Kidney capillary endothelial cell (primary cell): Measurements from ENCODE around the gene THEM4.
"Not testable (repeated sequence)": the region's sequence is repeated elsewhere in the genome, so short reads cannot be mapped to it uniquely, and the experiment has no call there.

Source experiments
- DNase-seq: peaks from one replicate; pipeline ENCODE4 v3.0.0-alpha.2; 2018; ENCODE audit warnings: low spot score

The THEM4 gene

GRCh38 chr1:151934048-151934493, 24.8 kb upstream of the THEM4 start:
- DNase-seq = peak; percentile 63

GRCh38 chr1:151924691-151925587, 15.6 kb upstream of the THEM4 start:
- no peak for DNase-seq

GRCh38 chr1:151923422-151923821, 14.1 kb upstream of the THEM4 start:
- no peak for DNase-seq

- no peak for DNase-seq
These were observed 10.8 kb upstream of the THEM4 start for GRCh38 chr1:151920149-151920548.

- DNase-seq = no peak
These were observed 9.7 kb upstream of the THEM4 start for GRCh38 chr1:151918819-151919610.

- no peak for DNase-seq
These were observed 8.8 kb upstream of the THEM4 start for GRCh38 chr1:151918156-151918555.

GRCh38 chr1:151916726-151917370, 7.5 kb upstream of the THEM4 start:
- DNase-seq = no peak

GRCh38 chr1:151915061-151915686, 5.9 kb upstream of the THEM4 start:
- DNase-seq = no peak

- no peak for DNase-seq
These were observed 4.8 kb upstream of the THEM4 start for GRCh38 chr1:151914076-151914475.

- DNase-seq = no peak
These were observed 3.7 kb upstream of the THEM4 start for GRCh38 chr1:151912973-151913372.

- no peak for DNase-seq
These were observed 1.1 kb downstream of the THEM4 start for GRCh38 chr1:151908228-151908691.

GRCh38 chr1:151907363-151908139, 1.8 kb downstream of the THEM4 start:
- no peak for DNase-seq

- DNase-seq = not testable (repeated sequence)
These were observed 3.0 kb downstream of the THEM4 start for GRCh38 chr1:151906324-151906645.

GRCh38 chr1:151905443-151906323, 3.6 kb downstream of the THEM4 start:
- not testable (repeated sequence) for DNase-seq

- no peak for DNase-seq
These were observed 4.3 kb downstream of the THEM4 start for GRCh38 chr1:151905070-151905442.

- DNase-seq = no peak
These were observed 6.5 kb downstream of the THEM4 start for GRCh38 chr1:151902858-151903257.

- not testable (repeated sequence) for DNase-seq
These were observed 8.5 kb downstream of the THEM4 start for GRCh38 chr1:151900804-151901203.

GRCh38 chr1:151898519-151898991, 10.8 kb downstream of the THEM4 start:
- DNase-seq = no peak

GRCh38 chr1:151897991-151898431, 11.3 kb downstream of the THEM4 start:
- DNase-seq = no peak
